K562 (cell line): ENCODE results near the gene UQCC2.

Experiments used
- BMI1 ChIP-seq: fragments of 150-350 bp; IDR thresholded peaks from 2 replicates; pipeline ENCODE4 v1.6.1; 2014; ENCODE audit warnings: low read length
- FOSL1 ChIP-seq: fragments of 200-800 bp; sonication (Bioruptor generic); conservative IDR thresholded peaks from 2 replicates; pipeline ENCODE4 v1.6.1; 2016; ENCODE audit warnings: missing genetic modification characterization, missing compliant biosample characterization
- MEF2D ChIP-seq: conservative IDR thresholded peaks from 2 replicates; pipeline ENCODE4 v1.6.1; 2016; ENCODE audit warnings: low read depth, missing genetic modification characterization, missing compliant biosample characterization
- THRAP3 ChIP-seq: fragments of 450-650 bp; IDR thresholded peaks from 2 replicates; pipeline ENCODE4 v1.6.1; 2016; ENCODE audit warnings: mild to moderate bottlenecking, inconsistent platforms, borderline replicate concordance
- TF ChIP-seq, protein P1 (sequence below), 3 experiments: IDR thresholded peaks in 2 of 3; conservative IDR thresholded peaks in 1 of 3; 2 replicates each; pipeline ENCODE4 v1.5.1; 2011 to 2012; ENCODE audit warnings: low read length in 3 of 3, mild to moderate bottlenecking in 3 of 3, control low read depth in 2 of 3, improper control_type of control experiment in 1 of 3, inconsistent platforms in 1 of 3, low read depth in 1 of 3, mixed read lengths in 1 of 3, moderate library complexity in 1 of 3; ENCODE audit not compliant: insufficient read depth in 2 of 3
- TF ChIP-seq, protein P2 (sequence below): sonication (generic); formaldehyde crosslinking; IDR thresholded peaks from 2 replicates; pipeline ENCODE4 v1.8.0; 2023; ENCODE audit warnings: mild to moderate bottlenecking, missing genetic modification reagents

DNA sequence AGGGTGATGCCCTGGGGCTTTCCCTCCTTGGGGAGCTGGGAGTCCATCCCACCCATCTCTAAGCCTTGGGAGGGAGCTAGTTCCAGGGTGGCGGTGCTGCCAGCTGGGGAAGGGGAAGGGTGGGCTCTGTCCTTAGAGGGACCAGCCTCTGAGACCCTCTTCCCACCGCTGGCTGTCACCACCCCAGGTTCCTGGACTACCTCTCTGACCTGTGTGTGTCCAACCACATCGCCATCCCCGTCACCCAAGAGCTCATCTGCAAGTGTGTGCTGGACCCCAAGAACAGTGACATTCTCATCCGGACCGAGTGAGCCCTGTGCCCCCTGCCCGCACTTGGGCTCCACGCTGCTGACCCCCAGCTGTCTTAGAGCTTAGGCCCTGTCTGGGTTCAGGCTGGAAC lies 43.2 kb downstream of the UQCC2 start:
- TF ChIP-seq BMI1 (no peak), MEF2D (tag) (no peak), FOSL1 (no peak), THRAP3 (no peak)
- TF ChIP-seq, protein P1, sequence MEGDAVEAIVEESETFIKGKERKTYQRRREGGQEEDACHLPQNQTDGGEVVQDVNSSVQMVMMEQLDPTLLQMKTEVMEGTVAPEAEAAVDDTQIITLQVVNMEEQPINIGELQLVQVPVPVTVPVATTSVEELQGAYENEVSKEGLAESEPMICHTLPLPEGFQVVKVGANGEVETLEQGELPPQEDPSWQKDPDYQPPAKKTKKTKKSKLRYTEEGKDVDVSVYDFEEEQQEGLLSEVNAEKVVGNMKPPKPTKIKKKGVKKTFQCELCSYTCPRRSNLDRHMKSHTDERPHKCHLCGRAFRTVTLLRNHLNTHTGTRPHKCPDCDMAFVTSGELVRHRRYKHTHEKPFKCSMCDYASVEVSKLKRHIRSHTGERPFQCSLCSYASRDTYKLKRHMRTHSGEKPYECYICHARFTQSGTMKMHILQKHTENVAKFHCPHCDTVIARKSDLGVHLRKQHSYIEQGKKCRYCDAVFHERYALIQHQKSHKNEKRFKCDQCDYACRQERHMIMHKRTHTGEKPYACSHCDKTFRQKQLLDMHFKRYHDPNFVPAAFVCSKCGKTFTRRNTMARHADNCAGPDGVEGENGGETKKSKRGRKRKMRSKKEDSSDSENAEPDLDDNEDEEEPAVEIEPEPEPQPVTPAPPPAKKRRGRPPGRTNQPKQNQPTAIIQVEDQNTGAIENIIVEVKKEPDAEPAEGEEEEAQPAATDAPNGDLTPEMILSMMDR (IDR thresholded peaks at IDR 0.05 in 2 of 3, conservative IDR thresholded peaks at IDR 0.05 in 1 of 3; ENCODE audit: insufficient read depth in 2 of 3, low read depth in 1 of 3, low read length in 3 of 3): no peak
- TF ChIP-seq, protein P2, sequence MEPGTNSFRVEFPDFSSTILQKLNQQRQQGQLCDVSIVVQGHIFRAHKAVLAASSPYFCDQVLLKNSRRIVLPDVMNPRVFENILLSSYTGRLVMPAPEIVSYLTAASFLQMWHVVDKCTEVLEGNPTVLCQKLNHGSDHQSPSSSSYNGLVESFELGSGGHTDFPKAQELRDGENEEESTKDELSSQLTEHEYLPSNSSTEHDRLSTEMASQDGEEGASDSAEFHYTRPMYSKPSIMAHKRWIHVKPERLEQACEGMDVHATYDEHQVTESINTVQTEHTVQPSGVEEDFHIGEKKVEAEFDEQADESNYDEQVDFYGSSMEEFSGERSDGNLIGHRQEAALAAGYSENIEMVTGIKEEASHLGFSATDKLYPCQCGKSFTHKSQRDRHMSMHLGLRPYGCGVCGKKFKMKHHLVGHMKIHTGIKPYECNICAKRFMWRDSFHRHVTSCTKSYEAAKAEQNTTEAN: no peak
